ENCODE results near the gene FRMD4A. TPM values are rescaled to one million over a fixed set of nuclear protein-coding genes. Genes with fewer than 3 reads are reported as not detected.

The FRMD4A gene
- total and polyA plus RNA-seq, 2 of the 4 experiments (the other 2 are of a cell fraction): 30.3 to 68.8 TPM

DNA sequence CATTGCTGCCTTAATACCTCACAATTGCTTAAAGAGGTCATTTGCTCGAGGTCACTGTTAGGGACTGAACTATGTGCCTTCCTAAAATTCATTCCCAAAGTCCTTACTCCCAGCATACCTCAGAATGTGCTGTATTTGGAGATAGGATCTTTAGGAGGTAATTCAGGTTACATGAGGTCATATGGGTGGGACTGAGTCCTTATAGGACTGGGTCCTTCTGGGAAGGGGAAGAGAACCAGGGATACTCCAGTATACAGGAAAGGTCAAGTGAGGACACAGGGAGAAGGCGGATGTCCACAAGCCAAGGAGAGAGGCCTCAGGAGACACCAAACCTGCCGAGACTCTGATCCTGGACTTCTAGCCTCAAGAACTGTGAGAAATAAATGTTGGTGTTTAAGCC lies 490.7 kb downstream of the FRMD4A start:
- Histone ChIP-seq H3K9me1 (ENCODE audit: insufficient read depth, low read length) (peaks cover 24% of the 10 kb centered on the region), H3K79me1 (ENCODE audit: low read depth in 1 of 2, low read length in 2 of 2) (peaks cover 27 to 83% of the 10 kb centered on the region in 2 experiments), H3K14ac (replicated peaks; ENCODE audit: low read depth, low read length) (peak overlapping the region; percentile 78), H3K23ac (ENCODE audit: low read depth, low read length) (peak overlapping the region; percentile 29; the same call in 1 of the 2 replicates), H3K4ac (ENCODE audit: low read depth, low read length) (peak overlapping the region; percentile 69), H2AK9ac (replicated peaks; ENCODE audit: low read depth, low read length, poor library complexity) (peak overlapping the region; percentile 6), H2AK5ac (ENCODE audit: low read depth, low read length) (peak overlapping the region; percentile 84), H2BK5ac (ENCODE audit: low read depth, low read length, poor library complexity, severe bottlenecking) (peak overlapping the region; percentile 22), H4K5ac (ENCODE audit: low read depth, low read length) (peak overlapping the region; percentile 28; the same call in 1 of the 2 replicates), H3K56ac (ENCODE audit: extremely low read depth, insufficient read depth, low read length) (no peak overlapping the region), H2BK15ac (ENCODE audit: low read depth, low read length) (peak overlapping the region; percentile 37; the same call in 1 of the 3 replicates), H4K20me1 (ENCODE audit: insufficient read depth, low read length) (no peaks in the 10 kb centered on the region; the same call in 1 of the 2 replicates), H4K8ac (ENCODE audit: low read depth in 2 of 2, low read length in 2 of 2) (peak overlapping the region; percentile 28 to 39; a peak in 2 of 4 replicates), H2BK20ac (ENCODE audit: low read depth, low read length) (peak overlapping the region; percentile 54), H3K36me3 (ENCODE audit: control insufficient read depth, insufficient read depth, low read length) (no peaks in the 10 kb centered on the region), H3K27me3 (ENCODE audit: control insufficient read depth, insufficient read depth, low read length) (no peaks in the 10 kb centered on the region), H3K4me1 (ENCODE audit: control insufficient read depth, insufficient read depth, low read length) (peaks cover 20% of the 10 kb centered on the region), H3K4me2 (ENCODE audit: low read depth, low read length) (peak overlapping the region; percentile 43; the same call in 1 of the 2 replicates), H2BK120ac (ENCODE audit: low read depth, low read length) (peak overlapping the region; percentile 9; the same call in 1 of the 2 replicates), H3K4me3 (ENCODE audit: insufficient read depth, low read depth, low read length) (no peak overlapping the region), H4K91ac (ENCODE audit: insufficient read depth, low read depth, low read length) (0 out of 2 replicates have a peak overlapping the region, but pooled peaks have one; percentile 39), H3K9ac (ENCODE audit: low read depth, low read length) (no peak overlapping the region), H3K18ac (ENCODE audit: low read depth, low read length) (0 out of 2 replicates have a peak overlapping the region, but pooled peaks have one; percentile 7), H3K9me3 (ENCODE audit: control insufficient read depth, insufficient read depth, low read length) (no peaks in the 10 kb centered on the region), H3K27ac (ENCODE audit: insufficient read depth, low read length) (no peak overlapping the region; the same call in 1 of the 2 replicates), H2AFZ (replicated peaks; ENCODE audit: low read length, poor library complexity) (peak overlapping the region; percentile 85)
- 100% methylated on average over 2 of the region's 3 CpGs; no CpG with 5 or more reads in 1 of the 2 experiments for WGBS, 2 experiments (ENCODE audit: extremely low coverage in 2 of 2, insufficient read length in 1 of 2)
- dilution Hi-C loops (cut with HindIII; ENCODE audit: low sequenced_read_pairs, unreplicated experiment): no loop called here
- POLR2A ChIA-PET (ENCODE audit: unreplicated experiment): no interaction called here
- TF ChIP-seq, protein P1, sequence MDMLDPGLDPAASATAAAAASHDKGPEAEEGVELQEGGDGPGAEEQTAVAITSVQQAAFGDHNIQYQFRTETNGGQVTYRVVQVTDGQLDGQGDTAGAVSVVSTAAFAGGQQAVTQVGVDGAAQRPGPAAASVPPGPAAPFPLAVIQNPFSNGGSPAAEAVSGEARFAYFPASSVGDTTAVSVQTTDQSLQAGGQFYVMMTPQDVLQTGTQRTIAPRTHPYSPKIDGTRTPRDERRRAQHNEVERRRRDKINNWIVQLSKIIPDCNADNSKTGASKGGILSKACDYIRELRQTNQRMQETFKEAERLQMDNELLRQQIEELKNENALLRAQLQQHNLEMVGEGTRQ (IDR thresholded peaks at IDR 0.05; ENCODE audit: low read depth, low read length): no peak
- TF ChIP-seq RCOR1 (IDR thresholded peaks at IDR 0.05; ENCODE audit: insufficient replicate concordance, low read length) (no peak), FOS (IDR thresholded peaks at IDR 0.05; ENCODE audit: low read depth, low read length) (no peak), MXI1 (IDR thresholded peaks at IDR 0.05; ENCODE audit: borderline replicate concordance, low read depth, low read length) (no peak), BHLHE40 (IDR thresholded peaks at IDR 0.05; ENCODE audit: low read depth, low read length) (no peak), RFX5 (IDR thresholded peaks at IDR 0.05; ENCODE audit: low read depth, low read length) (no peak)
- CTCF ChIA-PET: interaction anchor here (0.6 kb wide), 1 partner anchor 603 kb away, joined by 4 read pairs; no protein-coding TSS in a partner anchor
- DNase-seq (no peak), ATAC-seq (ENCODE audit: low read depth) (peak; percentile 6; the same call in 1 of the 2 replicates)
- no TSS peak for BruUV-seq (replicated peaks)
- in situ Hi-C loops (cut with MboI; ENCODE audit: low sequenced_read_pairs): no loop called here
- intact Hi-C loops (cut with micrococcal nuclease): no loop called here

Measured in IMR-90 (cell line).